Purkinje cell (primary cell): ENCODE measurements around the gene CAPN5. TPM values are rescaled to one million over a fixed set of nuclear protein-coding genes. Genes with fewer than 3 reads are reported as not detected.

ENCODE experiments used
- polyA plus RNA-seq: library from polyadenylated mRNA; unstranded; fragments of >200 nt; fragmentation: Nextera tagmentation; gene quantifications from 2 replicates; pipeline ENCODE4 v1.2.1, GENCODE V29; 2014

The CAPN5 gene
- polyA plus RNA-seq: 0.85 and 0.87 TPM in 2 replicates

GRCh38 chr11:77066229-77067042 lies at the start of gene CAPN5:
Gene CAPN5 (plus strand): TSS chr11:77066971. CDS start chr11:77084887, 17,916 bp downstream.

GRCh38 chr11:77102246-77103210 lies 35.8 kb downstream of the CAPN5 start, which contains the start of gene OMP:
Gene OMP (plus strand): TSS chr11:77102840. CDS start chr11:77102840, 0 bp downstream.

GRCh38 chr11:77127920-77128691 lies 61.3 kb downstream of the CAPN5 start, which contains the start of gene MYO7A:
Gene MYO7A (plus strand): TSS chr11:77128246. CDS start chr11:77130635, 2,389 bp downstream.

Other genes starting within 250 kb of the CAPN5 start
- gene ACER3, start 206.1 kb upstream of the CAPN5 start, polyA plus RNA-seq: 12.7 and 22.5 TPM in 2 replicates
- gene B3GNT6, start 32.6 kb upstream of the CAPN5 start, polyA plus RNA-seq: not detected in 2 replicates
- gene OMP, start 35.9 kb downstream of the CAPN5 start, polyA plus RNA-seq: not detected in 2 replicates
- not detected in 2 replicates for gene MYO7A, start 61.3 kb downstream of the CAPN5 start, polyA plus RNA-seq
- not detected in 2 replicates for gene GDPD4, start 234.7 kb downstream of the CAPN5 start, polyA plus RNA-seq